Measurements from ENCODE around the gene MEGF6. TPM values are rescaled to one million over a fixed set of nuclear protein-coding genes. Genes with fewer than 3 reads are reported as not detected.

MEGF6 gene
- total RNA-seq, 2 experiments from 2014 or later: 2.0 to 2.5 TPM

DNA sequence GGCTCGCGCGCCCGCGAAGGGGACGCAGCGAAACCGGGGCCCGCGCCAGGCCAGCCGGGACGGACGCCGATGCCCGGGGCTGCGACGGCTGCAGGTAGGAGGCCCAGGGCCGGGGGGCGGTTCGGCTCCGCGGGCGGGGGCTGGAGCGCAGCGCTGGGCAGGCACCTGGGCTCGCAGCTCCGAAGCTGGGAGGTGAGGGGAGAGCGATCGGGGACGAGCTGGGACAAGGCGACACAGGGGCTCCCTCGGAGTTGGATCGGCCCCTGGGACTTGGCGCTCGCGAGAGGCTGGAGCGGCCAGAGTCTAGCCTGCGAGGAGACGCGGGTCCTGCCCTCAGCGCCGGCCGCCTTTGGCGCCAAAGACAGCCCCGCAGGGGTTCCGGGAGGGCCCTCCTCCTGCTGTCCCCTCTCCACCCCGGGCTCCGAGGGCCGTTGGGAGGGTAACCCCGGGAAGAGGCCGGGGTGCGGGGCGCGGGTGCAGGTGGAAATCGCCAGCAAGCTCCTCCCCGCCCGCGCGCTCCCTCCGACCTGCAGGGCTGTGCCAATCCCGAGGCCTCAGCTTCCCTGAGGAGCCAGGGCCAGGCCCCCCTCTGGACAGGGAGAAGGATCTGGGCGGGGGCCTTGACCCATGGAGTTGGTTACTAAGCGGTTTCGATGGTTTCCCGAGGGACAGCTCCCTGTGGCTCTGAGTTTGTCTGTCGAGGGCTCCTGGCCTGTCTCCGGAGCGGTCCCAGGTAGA lies 41.4 kb upstream of the MEGF6 start:
- H3K27ac Mint-ChIP-seq: no peak overlapping the region
- peaks cover 37% of the 10 kb centered on the region for H3K27me3 Mint-ChIP-seq
- H3K36me3 Mint-ChIP-seq (ENCODE audit: low read depth): peaks cover 2% of the 10 kb centered on the region
- ChIA-PET POLR2A (no interaction called here), CTCF (interaction anchor here (0.9 kb wide), 1 partner anchor 162 kb away, joined by 3 read pairs; no protein-coding TSS in a partner anchor)
- peak overlapping the region; percentile 31 for H3K4me3 Mint-ChIP-seq
- ATAC-seq: no peak
- no peaks in the 10 kb centered on the region for H3K9me3 Mint-ChIP-seq
- DNase-seq: no peak
- peaks cover 36% of the 10 kb centered on the region for H3K4me1 Mint-ChIP-seq (ENCODE audit: low read depth)
- TF ChIP-seq, protein P1, sequence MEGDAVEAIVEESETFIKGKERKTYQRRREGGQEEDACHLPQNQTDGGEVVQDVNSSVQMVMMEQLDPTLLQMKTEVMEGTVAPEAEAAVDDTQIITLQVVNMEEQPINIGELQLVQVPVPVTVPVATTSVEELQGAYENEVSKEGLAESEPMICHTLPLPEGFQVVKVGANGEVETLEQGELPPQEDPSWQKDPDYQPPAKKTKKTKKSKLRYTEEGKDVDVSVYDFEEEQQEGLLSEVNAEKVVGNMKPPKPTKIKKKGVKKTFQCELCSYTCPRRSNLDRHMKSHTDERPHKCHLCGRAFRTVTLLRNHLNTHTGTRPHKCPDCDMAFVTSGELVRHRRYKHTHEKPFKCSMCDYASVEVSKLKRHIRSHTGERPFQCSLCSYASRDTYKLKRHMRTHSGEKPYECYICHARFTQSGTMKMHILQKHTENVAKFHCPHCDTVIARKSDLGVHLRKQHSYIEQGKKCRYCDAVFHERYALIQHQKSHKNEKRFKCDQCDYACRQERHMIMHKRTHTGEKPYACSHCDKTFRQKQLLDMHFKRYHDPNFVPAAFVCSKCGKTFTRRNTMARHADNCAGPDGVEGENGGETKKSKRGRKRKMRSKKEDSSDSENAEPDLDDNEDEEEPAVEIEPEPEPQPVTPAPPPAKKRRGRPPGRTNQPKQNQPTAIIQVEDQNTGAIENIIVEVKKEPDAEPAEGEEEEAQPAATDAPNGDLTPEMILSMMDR (IDR thresholded peaks at IDR 0.05): no peak
- intact Hi-C loops (cut with micrococcal nuclease): no loop called here

- intact Hi-C loops (cut with micrococcal nuclease): no loop called here
- ATAC-seq (no peak), DNase-seq (no peak)
- Mint-ChIP-seq H3K4me3 (peak within 1 kb of the TSS; percentile 36), H3K36me3 (ENCODE audit: low read depth) (peaks cover 2% of the 10 kb centered on the region), H3K27ac (no peak within 1 kb of the TSS), H3K9me3 (no peaks in the 10 kb centered on the region), H3K4me1 (ENCODE audit: low read depth) (peaks cover 36% of the 10 kb centered on the region), H3K27me3 (peaks cover 34% of the 10 kb centered on the region)
- ChIA-PET POLR2A (interaction anchor here (1.0 kb wide), 1 partner anchor 29 kb away, joined by 3 read pairs; no protein-coding TSS in a partner anchor), CTCF (interaction anchor here (1.3 kb wide), 1 partner anchor 73 kb away, joined by 3 read pairs; no protein-coding TSS in a partner anchor)
- TF ChIP-seq, protein P1 (IDR thresholded peaks at IDR 0.05): no peak
Observed at GRCh38 chr1:3651930-3652547, 40.7 kb upstream of the MEGF6 start, which contains the start of gene TP73. TP73 (plus strand) TSS chr1:3652516; CDS start chr1:3682366, 29,850 bp downstream.

GRCh38 chr1:3651026-3651929 lies 40.0 kb upstream of the MEGF6 start:
- Mint-ChIP-seq H3K27me3 (peaks cover 34% of the 10 kb centered on the region), H3K9me3 (no peaks in the 10 kb centered on the region), H3K4me1 (ENCODE audit: low read depth) (peaks cover 29% of the 10 kb centered on the region), H3K4me3 (peak overlapping the region; percentile 35), H3K36me3 (ENCODE audit: low read depth) (peaks cover 2% of the 10 kb centered on the region), H3K27ac (no peak overlapping the region)
- DNase-seq (no peak), ATAC-seq (no peak)
- intact Hi-C loops (cut with micrococcal nuclease): no loop called here
- CTCF ChIA-PET: interaction anchor here (1.3 to 1.5 kb wide), 3 partner anchors 25 to 73 kb away, joined by 3 to 4 read pairs (median 3); no protein-coding TSS in a partner anchor
- TF ChIP-seq, protein P1 (IDR thresholded peaks at IDR 0.05): no peak
- POLR2A ChIA-PET: interaction anchor here (1.0 kb wide), 1 partner anchor 28 kb away, joined by 3 read pairs; no protein-coding TSS in a partner anchor

- peaks cover 5% of the 10 kb centered on the region for H3K36me3 Mint-ChIP-seq (ENCODE audit: low read depth)
- TF ChIP-seq, protein P1 (IDR thresholded peaks at IDR 0.05): no peak
- no peak for DNase-seq
- no peak for ATAC-seq
- H3K27ac Mint-ChIP-seq: no peak overlapping the region
- no peaks in the 10 kb centered on the region for H3K9me3 Mint-ChIP-seq
- POLR2A ChIA-PET: interaction anchor here (1.4 kb wide), 1 partner anchor 251 kb away, joined by 3 read pairs; no protein-coding TSS in a partner anchor
- H3K4me3 Mint-ChIP-seq: peak overlapping the region; percentile 78
- intact Hi-C loops (cut with micrococcal nuclease): no loop called here
- CTCF ChIA-PET: interaction anchor here (0.9 to 1.5 kb wide), 5 partner anchors 24 to 159 kb away, joined by 3 to 5 read pairs (median 4); no protein-coding TSS in a partner anchor
- H3K27me3 Mint-ChIP-seq: peaks cover 29% of the 10 kb centered on the region
- peaks cover 27% of the 10 kb centered on the region for H3K4me1 Mint-ChIP-seq (ENCODE audit: low read depth)
Observed at GRCh38 chr1:3650248-3651025, 39.1 kb upstream of the MEGF6 start.

All from activated CD8-positive, alpha-beta T cell treated with anti-CD3 and anti-CD28 coated beads for 36 hours (primary cell).